H9 (cell line): ENCODE measurements around the gene RPL27. TPM values are rescaled to one million over a fixed set of nuclear protein-coding genes. Genes with fewer than 3 reads are reported as not detected.

Experiments used
- DNase-seq: peaks from one replicate; pipeline ENCODE4 v3.0.0-alpha.2; 2017
- H2AFZ ChIP-seq: one replicate; pipeline ENCODE4 v1.6.1; 2013; ENCODE audit warnings: mild to moderate bottlenecking, low read length, control low read depth, moderate library complexity
- H2AK5ac ChIP-seq: 2 replicates; pipeline ENCODE4 v1.6.1; 2013; ENCODE audit warnings: low read length, control low read depth, mixed read lengths; ENCODE audit not compliant: insufficient read length
- H2BK120ac ChIP-seq: one replicate; pipeline ENCODE4 v1.6.1; 2013; ENCODE audit warnings: low read depth, mild to moderate bottlenecking, low read length, control low read depth, inconsistent platforms; ENCODE audit not compliant: poor library complexity, severe bottlenecking
- H2BK12ac ChIP-seq: 2 replicates; pipeline ENCODE4 v1.6.1; 2013; ENCODE audit warnings: low read length, control low read depth, mixed read lengths, low read depth; ENCODE audit not compliant: insufficient read length
- H2BK15ac ChIP-seq: 2 replicates; pipeline ENCODE4 v1.6.1; 2013; ENCODE audit warnings: low read depth, low read length, control low read depth
- H2BK20ac ChIP-seq: one replicate; pipeline ENCODE4 v1.6.1; 2013; ENCODE audit warnings: low read depth, mild to moderate bottlenecking, low read length, control low read depth, inconsistent platforms; ENCODE audit not compliant: poor library complexity, severe bottlenecking
- H2BK5ac ChIP-seq: 2 replicates; pipeline ENCODE4 v1.6.1; 2013; ENCODE audit warnings: low read length, control low read depth, mixed read lengths; ENCODE audit not compliant: insufficient read length
- H3K14ac ChIP-seq: 2 replicates; pipeline ENCODE4 v1.6.1; 2013; ENCODE audit warnings: low read length, control low read depth; ENCODE audit not compliant: insufficient read depth
- H3K18ac ChIP-seq: 2 replicates; pipeline ENCODE4 v1.6.1; 2013; ENCODE audit warnings: low read depth, mild to moderate bottlenecking, mixed read lengths, low read length, control low read depth; ENCODE audit not compliant: insufficient read length
- H3K23ac ChIP-seq: 2 replicates; pipeline ENCODE4 v1.6.1; 2013; ENCODE audit warnings: low read length, control low read depth, mixed read lengths, low read depth; ENCODE audit not compliant: insufficient read length
- H3K23me2 ChIP-seq: 2 replicates; pipeline ENCODE4 v1.6.1; 2013; ENCODE audit warnings: low read depth, mild to moderate bottlenecking, mixed read lengths, low read length, control low read depth; ENCODE audit not compliant: insufficient read length, poor library complexity, severe bottlenecking
- H3K27ac ChIP-seq: 2 replicates; pipeline ENCODE4 v1.5.1; 2013; ENCODE audit warnings: low read length, control low read depth, mixed read lengths, low read depth; ENCODE audit not compliant: insufficient read length
- H3K27me3 ChIP-seq: 2 replicates; pipeline ENCODE4 v1.6.1; 2013; ENCODE audit warnings: low read length, control low read depth, inconsistent platforms; ENCODE audit not compliant: insufficient read depth
- H3K4ac ChIP-seq: 2 replicates; pipeline ENCODE4 v1.6.1; 2013; ENCODE audit warnings: low read depth, mild to moderate bottlenecking, control low read depth, inconsistent platforms, low read length, moderate library complexity
- H3K4me1 ChIP-seq: 2 replicates; pipeline ENCODE4 v1.6.1; 2013; ENCODE audit warnings: low read length, control low read depth, inconsistent platforms; ENCODE audit not compliant: insufficient read depth
- H3K4me2 ChIP-seq: 2 replicates; pipeline ENCODE4 v1.6.1; 2013; ENCODE audit warnings: low read length, control low read depth, mixed read lengths; ENCODE audit not compliant: insufficient read length, insufficient read depth
- H3K56ac ChIP-seq: 2 replicates; pipeline ENCODE4 v1.6.1; 2013; ENCODE audit warnings: low read depth, mild to moderate bottlenecking, mixed read lengths, low read length, control low read depth; ENCODE audit not compliant: insufficient read length
- H3K79me1 ChIP-seq: 2 replicates; pipeline ENCODE4 v1.6.1; 2013; ENCODE audit warnings: low read depth, mild to moderate bottlenecking, moderate library complexity, low read length, control low read depth, inconsistent platforms; ENCODE audit not compliant: insufficient read depth, poor library complexity, severe bottlenecking
- H3K79me2 ChIP-seq: 2 replicates; pipeline ENCODE4 v1.6.1; 2013; ENCODE audit warnings: low read length, control low read depth, inconsistent platforms; ENCODE audit not compliant: insufficient read depth
- H3K9ac ChIP-seq: 2 replicates; pipeline ENCODE4 v1.6.1; 2013; ENCODE audit warnings: low read length, control low read depth, mixed read lengths; ENCODE audit not compliant: insufficient read length; ENCODE audit errors: extremely low read depth
- H3K9me3 ChIP-seq: one replicate; pipeline ENCODE4 v1.6.1; 2013; ENCODE audit warnings: low read depth, low read length, inconsistent platforms; ENCODE audit not compliant: control insufficient read depth
- H3T11ph ChIP-seq: one replicate; pipeline ENCODE4 v1.6.1; 2013; ENCODE audit warnings: mild to moderate bottlenecking, low read length, control low read depth, inconsistent platforms
- H4K20me1 ChIP-seq: one replicate; pipeline ENCODE4 v1.6.1; 2013; ENCODE audit not compliant: control insufficient read depth, insufficient read length, insufficient read depth
- H4K5ac ChIP-seq: 2 replicates; pipeline ENCODE4 v1.6.1; 2013; ENCODE audit warnings: low read depth, mild to moderate bottlenecking, mixed read lengths, low read length, control low read depth; ENCODE audit not compliant: insufficient read length
- H4K8ac ChIP-seq: replicated peaks from 2 replicates; pipeline ENCODE4 v1.6.1; 2013; ENCODE audit warnings: low read length, control low read depth, mixed read lengths, low read depth; ENCODE audit not compliant: insufficient read length
- H4K91ac ChIP-seq: 2 replicates; pipeline ENCODE4 v1.6.1; 2013; ENCODE audit warnings: low read depth, mild to moderate bottlenecking, moderate library complexity, mixed read lengths, low read length, control low read depth; ENCODE audit not compliant: insufficient read length
- H3K27ac Mint-ChIP-seq, 3 experiments: 2 replicates in 2 of 3; 3 replicates in 1 of 3; pipeline ENCODE4 v1.8.0; 2020 to 2021; ENCODE audit warnings: mixed read lengths in 3 of 3, mild to moderate bottlenecking in 1 of 3, moderate library complexity in 1 of 3
- H3K27me3 Mint-ChIP-seq: 2 replicates; pipeline ENCODE4 v1.8.0; 2021; ENCODE audit warnings: low read depth, mild to moderate bottlenecking, moderate library complexity, mixed read lengths
- H3K36me3 Mint-ChIP-seq, 3 experiments: 2 replicates in 2 of 3; 3 replicates in 1 of 3; pipeline ENCODE4 v1.8.0; 2020 to 2021; ENCODE audit warnings: low read depth in 3 of 3, mixed read lengths in 3 of 3; ENCODE audit not compliant: insufficient read depth in 1 of 3
- H3K4me1 Mint-ChIP-seq, 2 experiments: 2 replicates each; pipeline ENCODE4 v1.8.0; 2020; ENCODE audit warnings: mixed read lengths in 2 of 2
- H3K4me3 Mint-ChIP-seq, 2 experiments: 2 replicates in 1 of 2; 3 replicates in 1 of 2; pipeline ENCODE4 v1.8.0; 2020 to 2021; ENCODE audit warnings: mild to moderate bottlenecking in 2 of 2, mixed read lengths in 2 of 2, moderate library complexity in 1 of 2
- H3K9me3 Mint-ChIP-seq, 2 experiments: 2 replicates in 1 of 2; 3 replicates in 1 of 2; pipeline ENCODE4 v1.8.0; 2020; ENCODE audit warnings: mild to moderate bottlenecking in 2 of 2, mixed read lengths in 2 of 2, moderate library complexity in 1 of 2
- WGBS: extraction: QIAGEN DNeasy Blood & Tissue Kit; methylation state at CpG from one replicate; pipeline ENCODE4 v1.1.7; 2013; ENCODE audit warnings: missing lambda C conversion rate, low lambda C conversion rate, mixed read lengths; ENCODE audit not compliant: insufficient read length; ENCODE audit errors: extremely low coverage; 5-methylcytosine and 5-hydroxymethylcytosine counted together
- total RNA-seq: library from RNA; stranded (reverse); gene quantifications from 2 replicates; pipeline ENCODE4 v1.2.1, GENCODE V29; 2021
- TF ChIP-seq, protein P1 (sequence below): fragments of 200-600 bp; sonication (generic); conservative IDR thresholded peaks from 3 replicates; pipeline ENCODE4 v1.8.0; 2021; ENCODE audit warnings: antibody characterized with exemption, mild to moderate bottlenecking

The RPL27 gene
- total RNA-seq, 1 experiment from 2014 or later, result 1,514 TPM

- H2AFZ ChIP-seq, result no peak overlapping the region
- no peak overlapping the region for H2BK5ac ChIP-seq
- H3T11ph ChIP-seq, result no peak overlapping the region
- H2BK12ac ChIP-seq, result no peak overlapping the region
- Mint-ChIP-seq H3K4me1 (peaks cover 27 to 49% of the 10 kb centered on the region in 2 experiments), H3K4me3 (peak overlapping the region; percentile 97 to 98; a peak in 4 of 5 replicates), H3K9me3 (no peaks in the 10 kb centered on the region), H3K27me3 (no peaks in the 10 kb centered on the region), H3K27ac (peak overlapping the region; percentile 34 to 79 (median 34); a peak in 5 of 7 replicates), H3K36me3 (peaks cover 11 to 47% (median 45%) of the 10 kb centered on the region in 3 experiments; a peak in 6 of 7 replicates)
- no peak overlapping the region for H4K8ac ChIP-seq
- H3K9me3 ChIP-seq, result no peaks in the 10 kb centered on the region
- H3K23ac ChIP-seq, result no peak overlapping the region
- H3K79me1 ChIP-seq, result no peaks in the 10 kb centered on the region
- no peak overlapping the region for H2BK20ac ChIP-seq
- H4K91ac ChIP-seq, result no peak overlapping the region
- H3K79me2 ChIP-seq, result no peaks in the 10 kb centered on the region; the same call in 1 of the 2 replicates
- DNase-seq, result no peak
- H3K4me1 ChIP-seq, result peaks cover 3% of the 10 kb centered on the region
- no peak overlapping the region for H3K18ac ChIP-seq
- no peaks in the 10 kb centered on the region for H4K20me1 ChIP-seq
- H3K14ac ChIP-seq, result no peak overlapping the region
- H3K56ac ChIP-seq, result no peak overlapping the region
- no peak overlapping the region for H2AK5ac ChIP-seq
- no peak overlapping the region for H3K4ac ChIP-seq
- H3K27me3 ChIP-seq, result no peaks in the 10 kb centered on the region
- TF ChIP-seq, protein P1, sequence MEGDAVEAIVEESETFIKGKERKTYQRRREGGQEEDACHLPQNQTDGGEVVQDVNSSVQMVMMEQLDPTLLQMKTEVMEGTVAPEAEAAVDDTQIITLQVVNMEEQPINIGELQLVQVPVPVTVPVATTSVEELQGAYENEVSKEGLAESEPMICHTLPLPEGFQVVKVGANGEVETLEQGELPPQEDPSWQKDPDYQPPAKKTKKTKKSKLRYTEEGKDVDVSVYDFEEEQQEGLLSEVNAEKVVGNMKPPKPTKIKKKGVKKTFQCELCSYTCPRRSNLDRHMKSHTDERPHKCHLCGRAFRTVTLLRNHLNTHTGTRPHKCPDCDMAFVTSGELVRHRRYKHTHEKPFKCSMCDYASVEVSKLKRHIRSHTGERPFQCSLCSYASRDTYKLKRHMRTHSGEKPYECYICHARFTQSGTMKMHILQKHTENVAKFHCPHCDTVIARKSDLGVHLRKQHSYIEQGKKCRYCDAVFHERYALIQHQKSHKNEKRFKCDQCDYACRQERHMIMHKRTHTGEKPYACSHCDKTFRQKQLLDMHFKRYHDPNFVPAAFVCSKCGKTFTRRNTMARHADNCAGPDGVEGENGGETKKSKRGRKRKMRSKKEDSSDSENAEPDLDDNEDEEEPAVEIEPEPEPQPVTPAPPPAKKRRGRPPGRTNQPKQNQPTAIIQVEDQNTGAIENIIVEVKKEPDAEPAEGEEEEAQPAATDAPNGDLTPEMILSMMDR, result no peak
- H2BK15ac ChIP-seq, result no peak overlapping the region
- H3K27ac ChIP-seq, result no peak overlapping the region
- H3K4me2 ChIP-seq, result peak overlapping the region; percentile 25
- no peak overlapping the region for H4K5ac ChIP-seq
- H3K23me2 ChIP-seq, result peaks cover 5% of the 10 kb centered on the region
- WGBS, result no CpG with 5 or more reads among the region's 7 CpGs
- no peak overlapping the region for H2BK120ac ChIP-seq
- no peak overlapping the region for H3K9ac ChIP-seq
Observed at GRCh38 chr17:43019418-43019817, 21.2 kb downstream of the RPL27 start.
